SJSA1 (cell line): Measurements from ENCODE around the gene TSPAN5. TPM values are rescaled to one million over a fixed set of nuclear protein-coding genes. Genes with fewer than 3 reads are reported as not detected.

Experiments used
- DNase-seq, 2 experiments: peaks; one replicate each; pipeline ENCODE4 v3.0.0-alpha.2; 2015 to 2020; ENCODE audit warnings: low spot score in 2 of 2, low read depth in 1 of 2
- H3K27ac ChIP-seq: fragments of 250-450 bp; sonication (Bioruptor Pico); 2 replicates; pipeline ENCODE4 v1.5.1; 2020; ENCODE audit warnings: mild to moderate bottlenecking, moderate library complexity
- H3K27me3 ChIP-seq: fragments of 250-450 bp; sonication (Bioruptor Pico); replicated peaks from 2 replicates; pipeline ENCODE4 v1.5.1; 2020; ENCODE audit warnings: mild to moderate bottlenecking, moderate library complexity
- H3K36me3 ChIP-seq: fragments of 250-450 bp; sonication (Bioruptor Pico); 2 replicates; pipeline ENCODE4 v1.5.1; 2020; ENCODE audit warnings: mild to moderate bottlenecking
- H3K4me1 ChIP-seq: fragments of 250-450 bp; sonication (Bioruptor Pico); replicated peaks from 2 replicates; pipeline ENCODE4 v1.6.1; 2021; ENCODE audit warnings: mild to moderate bottlenecking
- H3K4me3 ChIP-seq: fragments of 250-450 bp; sonication (Bioruptor Pico); 2 replicates; pipeline ENCODE4 v1.5.1; 2020; ENCODE audit warnings: mild to moderate bottlenecking
- H3K9me3 ChIP-seq: fragments of 250-450 bp; sonication (Bioruptor Pico); replicated peaks from 2 replicates; pipeline ENCODE4 v1.5.1; 2020; ENCODE audit warnings: mild to moderate bottlenecking
- total RNA-seq: library from RNA; depleted of rRNA; stranded (reverse); fragments of >200 nt; shearing (Covaris generic); gene quantifications from 2 replicates; pipeline ENCODE4 v1.2.3, GENCODE V29; 2014

Gene TSPAN5
- total RNA-seq, 1 experiment from 2014 or later = 20.0 TPM

- Histone ChIP-seq H3K27ac (peak overlapping the region; percentile 50), H3K4me3 (no peak overlapping the region), H3K36me3 (no peaks in the 10 kb centered on the region)
Observed at GRCh38 chr4:98510340-98510739, 148.1 kb downstream of the TSPAN5 start.

GRCh38 chr4:98509721-98510120 lies 148.7 kb downstream of the TSPAN5 start:
- DNase-seq = no peak
- Histone ChIP-seq H3K4me3 (no peak overlapping the region), H3K27ac (no peak overlapping the region; the same call in 1 of the 2 replicates), H3K4me1 (peaks cover 16% of the 10 kb centered on the region), H3K9me3 (no peaks in the 10 kb centered on the region), H3K27me3 (no peaks in the 10 kb centered on the region), H3K36me3 (no peaks in the 10 kb centered on the region)

More at GRCh38 chr4:98510340-98510739, 148.1 kb downstream of the TSPAN5 start:
- Histone ChIP-seq H3K4me1 (peaks cover 22% of the 10 kb centered on the region), H3K27me3 (no peaks in the 10 kb centered on the region), H3K9me3 (no peaks in the 10 kb centered on the region)
- DNase-seq = no peak

- no peak overlapping the region for H3K27ac ChIP-seq
- DNase-seq = no peak
- H3K36me3 ChIP-seq = no peaks in the 10 kb centered on the region
- H3K4me1 ChIP-seq = peaks cover 16% of the 10 kb centered on the region
- no peaks in the 10 kb centered on the region for H3K27me3 ChIP-seq
- H3K4me3 ChIP-seq = no peak overlapping the region
- no peaks in the 10 kb centered on the region for H3K9me3 ChIP-seq
Observed at GRCh38 chr4:98508829-98509598, 149.4 kb downstream of the TSPAN5 start.

GRCh38 chr4:98508248-98508647 lies 150.2 kb downstream of the TSPAN5 start:
- Histone ChIP-seq H3K4me3 (no peak overlapping the region), H3K4me1 (peaks cover 16% of the 10 kb centered on the region), H3K27ac (no peak overlapping the region), H3K27me3 (no peaks in the 10 kb centered on the region), H3K36me3 (no peaks in the 10 kb centered on the region), H3K9me3 (no peaks in the 10 kb centered on the region)
- DNase-seq = no peak

- Histone ChIP-seq H3K9me3 (no peaks in the 10 kb centered on the region), H3K4me1 (peaks cover 16% of the 10 kb centered on the region), H3K27me3 (no peaks in the 10 kb centered on the region), H3K4me3 (no peak overlapping the region), H3K36me3 (no peaks in the 10 kb centered on the region), H3K27ac (no peak overlapping the region)
- DNase-seq = no peak
Observed at GRCh38 chr4:98507299-98507698, 151.1 kb downstream of the TSPAN5 start.

- DNase-seq = no peak
Observed at GRCh38 chr4:98506462-98507132, 151.8 kb downstream of the TSPAN5 start.

GRCh38 chr4:98505992-98506391 lies 152.4 kb downstream of the TSPAN5 start:
- Histone ChIP-seq H3K27me3 (no peaks in the 10 kb centered on the region), H3K9me3 (no peaks in the 10 kb centered on the region), H3K36me3 (no peaks in the 10 kb centered on the region), H3K4me3 (no peak overlapping the region), H3K27ac (no peak overlapping the region), H3K4me1 (peaks cover 11% of the 10 kb centered on the region)
- DNase-seq = no peak

More at GRCh38 chr4:98506462-98507132, 151.8 kb downstream of the TSPAN5 start:
- Histone ChIP-seq H3K4me3 (no peak overlapping the region), H3K27me3 (no peaks in the 10 kb centered on the region), H3K27ac (no peak overlapping the region), H3K4me1 (peaks cover 16% of the 10 kb centered on the region), H3K36me3 (no peaks in the 10 kb centered on the region), H3K9me3 (no peaks in the 10 kb centered on the region)

- no peaks in the 10 kb centered on the region for H3K9me3 ChIP-seq
- no peak for DNase-seq
- no peaks in the 10 kb centered on the region for H3K27me3 ChIP-seq
Observed at GRCh38 chr4:98504091-98504490, 154.3 kb downstream of the TSPAN5 start.

GRCh38 chr4:98503676-98504075 lies 154.7 kb downstream of the TSPAN5 start:
- Histone ChIP-seq H3K9me3 (no peaks in the 10 kb centered on the region), H3K27me3 (no peaks in the 10 kb centered on the region), H3K27ac (no peak overlapping the region), H3K4me3 (no peak overlapping the region), H3K36me3 (no peaks in the 10 kb centered on the region), H3K4me1 (no peaks in the 10 kb centered on the region; the same call in 1 of the 2 replicates)
- DNase-seq = no peak

More at GRCh38 chr4:98504091-98504490, 154.3 kb downstream of the TSPAN5 start:
- Histone ChIP-seq H3K4me1 (no peaks in the 10 kb centered on the region; the same call in 1 of the 2 replicates), H3K4me3 (no peak overlapping the region), H3K36me3 (no peaks in the 10 kb centered on the region), H3K27ac (no peak overlapping the region)

- no peak overlapping the region for H3K4me3 ChIP-seq
- H3K4me1 ChIP-seq = no peaks in the 10 kb centered on the region; the same call in 1 of the 2 replicates
- no peaks in the 10 kb centered on the region for H3K9me3 ChIP-seq
- no peak for DNase-seq
- H3K27me3 ChIP-seq = no peaks in the 10 kb centered on the region
- no peaks in the 10 kb centered on the region for H3K36me3 ChIP-seq
- no peak overlapping the region for H3K27ac ChIP-seq
Observed at GRCh38 chr4:98502624-98503023, 155.8 kb downstream of the TSPAN5 start.

- DNase-seq = no peak
- Histone ChIP-seq H3K27me3 (no peaks in the 10 kb centered on the region), H3K27ac (no peak overlapping the region), H3K9me3 (no peaks in the 10 kb centered on the region), H3K36me3 (no peaks in the 10 kb centered on the region), H3K4me1 (no peaks in the 10 kb centered on the region; the same call in 1 of the 2 replicates), H3K4me3 (no peak overlapping the region)
Observed at GRCh38 chr4:98502031-98502430, 156.4 kb downstream of the TSPAN5 start.

- no peak for DNase-seq
Observed at GRCh38 chr4:98501383-98501782, 157.0 kb downstream of the TSPAN5 start.

GRCh38 chr4:98498774-98499173 lies 159.6 kb downstream of the TSPAN5 start:
- H3K9me3 ChIP-seq = no peaks in the 10 kb centered on the region
- 0 out of 2 replicates have a peak, but pooled peaks cover 2% of the 10 kb centered on the region for H3K4me1 ChIP-seq
- no peaks in the 10 kb centered on the region for H3K36me3 ChIP-seq
- no peak overlapping the region for H3K4me3 ChIP-seq
- no peak overlapping the region for H3K27ac ChIP-seq
- DNase-seq = no peak
- H3K27me3 ChIP-seq = no peaks in the 10 kb centered on the region

More at GRCh38 chr4:98501383-98501782, 157.0 kb downstream of the TSPAN5 start:
- Histone ChIP-seq H3K4me3 (no peak overlapping the region), H3K4me1 (no peaks in the 10 kb centered on the region; the same call in 1 of the 2 replicates), H3K36me3 (no peaks in the 10 kb centered on the region), H3K27ac (no peak overlapping the region), H3K27me3 (no peaks in the 10 kb centered on the region), H3K9me3 (no peaks in the 10 kb centered on the region)
